Measurements from ENCODE around the gene MYEOV.

The MYEOV gene

DNA sequence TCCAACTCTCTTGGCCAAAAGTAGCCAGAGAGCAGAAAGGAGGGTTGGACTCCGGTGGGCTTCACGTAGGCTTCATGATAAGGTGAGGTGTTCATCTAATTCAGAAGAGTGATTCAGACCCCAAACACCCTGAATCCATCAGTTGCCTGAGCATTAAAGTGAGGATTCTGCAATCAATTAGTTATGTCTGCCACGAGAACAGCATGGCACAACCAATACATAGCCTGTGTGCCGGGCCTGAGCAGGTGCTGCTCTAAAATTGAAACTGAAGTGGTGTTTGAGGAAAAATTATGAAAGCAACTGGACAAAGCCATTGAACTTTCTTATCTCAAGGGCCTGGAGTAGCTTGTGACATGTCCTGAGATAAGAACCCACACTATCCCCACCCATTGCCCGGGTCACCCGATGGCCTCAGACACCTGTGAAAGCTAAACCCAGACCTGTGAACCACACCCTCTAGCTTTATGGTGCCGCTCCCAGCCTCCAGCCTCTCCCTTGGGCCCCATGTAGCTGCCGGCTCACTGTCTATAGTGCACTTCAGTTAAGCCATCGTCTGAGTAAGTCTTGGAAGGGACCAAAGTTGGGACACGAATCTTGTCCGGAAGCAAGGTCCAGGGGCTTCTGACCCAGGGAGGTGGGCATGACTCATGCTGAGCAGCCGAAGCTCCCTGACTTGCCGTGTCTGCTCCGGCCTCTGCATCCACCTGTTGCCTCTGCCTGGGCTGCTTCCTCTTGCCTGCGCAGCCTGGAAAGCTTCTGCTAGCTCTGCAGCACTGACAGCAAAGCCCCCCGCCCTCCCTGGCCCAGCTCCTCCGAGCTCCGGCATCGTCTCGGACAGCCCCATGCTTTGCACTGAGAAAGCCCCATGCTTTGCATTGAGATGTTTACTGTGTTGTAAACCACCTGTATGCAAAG is 5.7 kb upstream of the MYEOV start:
- no peak for DNase-seq

DNA sequence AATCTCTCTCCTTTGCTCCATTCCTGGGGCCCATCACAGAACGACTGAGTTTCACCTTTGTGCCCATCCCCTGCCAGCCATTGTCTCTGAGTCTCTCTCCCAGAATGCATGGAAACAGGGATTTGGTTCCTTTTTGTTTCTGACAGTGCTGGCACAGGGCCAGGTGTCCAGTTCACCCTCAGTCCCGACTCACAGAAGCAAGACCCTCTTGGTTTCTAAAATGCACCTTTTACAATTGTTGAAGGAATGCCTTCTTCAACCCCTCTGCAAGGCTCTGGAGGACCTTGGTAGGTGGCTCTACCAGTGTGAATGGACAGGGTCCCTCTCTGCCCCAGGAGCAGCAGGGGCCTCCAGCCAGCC is 5.1 kb upstream of the MYEOV start:
- no peak for DNase-seq

DNA sequence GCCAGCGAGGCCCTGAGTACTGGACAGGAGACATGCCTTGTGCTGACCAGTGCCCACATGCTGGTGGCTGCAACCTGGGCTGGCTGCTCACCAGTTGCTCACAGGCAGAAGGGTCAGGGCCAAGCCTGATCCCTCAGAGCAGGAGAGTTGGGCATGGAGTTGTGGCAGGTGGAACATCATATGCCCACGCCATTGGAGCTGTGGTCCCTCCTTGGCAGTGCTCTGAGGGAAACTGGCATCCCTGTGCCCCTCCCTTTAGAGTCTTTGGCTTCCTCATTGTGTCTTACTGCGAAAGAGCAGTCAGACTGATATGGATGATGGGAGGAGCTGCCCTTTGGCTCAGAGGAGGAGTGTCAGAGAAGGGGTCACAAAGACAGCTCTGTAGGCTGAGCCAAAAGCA is 3.1 kb upstream of the MYEOV start:
- no peak for DNase-seq

DNA sequence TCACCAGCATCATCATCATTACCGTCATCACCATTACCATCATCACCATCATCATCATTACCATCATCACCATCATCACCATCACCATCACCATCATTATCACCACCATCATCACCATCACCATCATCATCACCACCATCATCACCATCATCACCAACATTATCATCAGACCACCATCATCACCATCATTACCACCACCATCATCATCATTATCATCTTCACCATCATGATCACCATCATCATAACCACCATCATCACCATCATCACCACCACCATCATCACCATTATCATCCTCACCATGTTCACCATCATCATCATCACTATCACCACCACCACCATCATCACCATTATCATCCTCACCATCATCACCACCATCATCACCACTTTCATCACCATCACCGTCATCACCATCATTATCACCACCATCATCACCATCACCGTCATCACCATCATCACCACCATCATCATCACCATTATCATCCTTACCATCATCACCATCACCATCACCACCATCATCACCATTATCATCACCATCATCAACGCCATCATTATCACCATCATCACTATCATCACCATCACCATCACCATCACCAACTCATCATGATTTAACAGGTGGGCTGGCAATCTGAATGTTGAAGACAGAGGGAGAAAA is 2.4 kb upstream of the MYEOV start:
- DNase-seq: no peak

DNA sequence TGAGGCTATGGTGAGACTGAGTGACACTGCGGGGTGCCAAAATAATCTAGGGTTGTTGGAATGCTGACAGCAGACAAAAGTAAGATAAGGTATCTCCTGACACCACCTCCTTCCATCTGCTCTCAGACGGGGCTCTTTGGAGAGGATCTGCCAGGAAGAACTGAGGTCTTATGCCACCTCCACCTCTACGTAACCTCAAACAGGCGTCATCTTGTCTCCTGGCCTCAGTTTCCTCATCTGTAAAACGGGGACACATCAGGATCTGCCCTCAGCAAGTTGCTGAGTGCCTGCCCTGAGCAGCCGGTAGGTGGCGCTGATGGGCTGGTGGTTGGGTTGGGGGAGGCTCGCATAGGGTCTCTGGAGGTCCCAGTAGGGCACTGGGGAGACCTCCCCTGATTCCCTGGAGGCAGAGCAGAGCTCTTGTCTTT is 1.7 kb upstream of the MYEOV start:
- peak; percentile 87 for DNase-seq

DNA sequence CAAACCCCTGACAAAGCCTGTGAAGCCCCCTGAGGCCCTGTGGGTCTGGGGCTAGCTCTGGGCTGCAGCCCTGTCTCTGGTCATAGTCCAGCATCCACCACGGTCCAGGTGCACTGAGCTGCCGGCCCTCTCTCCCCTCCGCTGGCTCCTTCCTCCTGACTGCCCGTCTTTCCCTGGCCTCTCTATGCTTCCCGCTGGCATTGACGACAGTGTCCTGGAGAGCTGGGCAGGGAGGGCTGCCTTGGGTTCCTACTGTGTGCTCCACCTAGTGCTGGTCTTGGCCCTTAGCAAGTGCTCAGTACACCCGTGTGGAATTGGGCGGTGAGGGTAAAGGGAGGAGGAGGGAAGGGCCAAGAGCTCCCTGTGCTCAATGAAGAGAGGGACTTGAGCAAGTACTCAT is 868 bp upstream of the MYEOV start:
- no peak for DNase-seq

DNA sequence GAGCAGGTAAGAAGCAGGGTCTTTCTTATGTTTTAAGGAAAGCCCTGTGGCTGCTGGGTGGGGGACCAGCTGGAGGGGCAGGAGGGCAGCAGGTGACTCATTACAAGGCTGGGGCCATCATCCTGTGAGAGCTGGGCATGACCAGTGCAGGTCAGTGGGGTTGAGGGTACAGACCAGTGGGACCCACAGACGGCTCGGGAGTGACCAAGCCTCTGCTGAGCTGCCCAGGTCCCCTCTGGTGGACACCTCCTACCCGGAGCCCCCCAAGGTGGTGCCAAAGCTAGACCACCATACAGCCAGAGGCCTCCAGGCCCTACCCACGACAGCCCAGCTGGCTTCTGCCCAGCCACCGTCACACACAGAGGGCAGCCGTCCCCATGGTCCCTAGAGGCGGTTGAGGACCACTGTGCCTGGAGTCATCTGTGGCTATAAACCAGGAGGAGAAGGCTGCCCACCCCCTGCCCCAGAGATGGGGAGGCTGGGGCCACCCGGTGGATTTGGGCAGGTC is 670 bp downstream of the MYEOV start:
- DNase-seq: no peak

DNA sequence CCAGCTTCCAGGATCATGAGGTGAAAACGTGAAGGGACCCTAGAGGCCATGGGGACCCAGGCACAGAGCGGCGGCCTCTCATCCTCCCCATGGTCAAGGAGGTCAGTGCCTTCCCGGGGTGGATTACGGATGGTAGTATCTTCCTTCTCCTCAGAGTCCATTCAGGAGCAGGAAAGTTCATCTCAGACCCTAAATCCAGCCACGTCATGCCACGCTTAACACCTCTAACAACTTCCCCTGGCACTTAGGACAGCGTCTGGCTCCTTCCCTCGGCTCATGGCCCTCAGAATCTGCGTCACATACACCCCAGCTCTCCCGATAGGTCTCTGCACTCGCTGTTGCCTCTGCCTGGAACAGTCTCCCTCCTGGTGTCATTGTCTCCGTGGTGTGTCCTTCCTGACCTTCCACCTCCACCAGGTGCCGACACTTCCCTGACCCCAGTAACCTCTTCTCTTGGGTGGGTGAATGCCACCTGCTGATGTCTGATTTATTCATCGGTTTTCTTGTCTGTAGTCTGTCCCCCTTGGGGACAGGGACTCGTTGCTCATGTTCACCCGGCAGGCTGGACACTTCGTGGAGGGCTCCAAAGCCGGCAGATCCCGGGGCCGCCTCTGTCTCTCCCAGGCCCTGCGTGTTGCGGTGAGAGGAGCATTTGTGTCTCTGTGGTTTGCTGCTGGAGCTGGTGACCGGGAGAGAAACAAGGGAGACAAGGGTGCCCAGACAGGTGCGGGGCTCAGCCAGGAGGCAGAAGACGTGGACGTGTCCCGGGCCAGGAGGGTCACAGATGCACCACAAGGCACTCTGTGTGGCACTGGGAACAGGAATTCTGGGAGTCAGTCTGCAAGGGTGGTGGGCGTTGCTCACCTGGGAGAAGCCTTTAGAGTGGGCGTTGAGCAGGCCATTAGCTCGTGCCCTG is 1.4 kb downstream of the MYEOV start:
- no peak for DNase-seq

DNA sequence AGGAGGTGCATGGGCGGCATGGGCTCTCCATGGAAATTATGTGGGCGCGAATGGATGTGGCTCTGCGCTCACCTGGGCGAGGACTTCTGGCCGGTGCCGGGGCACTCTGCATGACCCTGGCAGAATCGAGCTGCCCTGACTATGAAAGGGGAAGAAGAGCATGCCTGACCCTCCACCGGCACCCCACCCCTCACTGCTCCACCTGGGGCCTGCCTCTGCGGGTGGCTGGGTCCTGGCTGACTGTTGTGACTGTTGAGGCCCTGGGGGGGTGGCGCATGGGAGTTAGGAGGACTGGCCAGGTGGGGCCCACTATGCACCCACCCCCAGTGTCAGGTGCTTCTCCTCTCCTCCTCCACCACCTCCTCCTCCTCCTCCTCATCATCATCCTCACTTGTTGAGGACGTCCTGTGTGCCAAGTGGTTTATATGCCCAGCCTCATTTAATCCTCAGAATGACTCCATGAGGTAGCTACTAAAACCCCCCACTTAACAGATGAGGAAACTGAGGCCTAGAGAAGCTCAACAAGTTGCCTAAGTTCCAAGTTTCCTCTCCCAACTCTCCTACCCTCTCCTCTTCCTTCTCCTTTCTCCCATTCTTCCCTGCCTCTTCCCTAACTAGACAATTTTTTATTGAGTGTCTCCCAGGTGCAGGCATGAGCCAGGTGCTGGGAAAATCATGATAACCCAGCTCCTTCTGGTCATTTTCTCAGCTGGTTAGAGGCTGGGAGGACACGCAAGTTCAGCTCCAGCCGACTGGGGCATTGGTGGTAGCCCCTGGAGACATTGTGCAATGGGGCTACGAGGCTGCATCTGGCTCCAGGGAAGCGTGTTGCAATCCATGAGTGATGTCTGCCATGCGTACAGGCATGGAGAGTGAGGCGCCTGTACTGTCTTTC is 2.3 kb downstream of the MYEOV start:
- no peak for DNase-seq

DNA sequence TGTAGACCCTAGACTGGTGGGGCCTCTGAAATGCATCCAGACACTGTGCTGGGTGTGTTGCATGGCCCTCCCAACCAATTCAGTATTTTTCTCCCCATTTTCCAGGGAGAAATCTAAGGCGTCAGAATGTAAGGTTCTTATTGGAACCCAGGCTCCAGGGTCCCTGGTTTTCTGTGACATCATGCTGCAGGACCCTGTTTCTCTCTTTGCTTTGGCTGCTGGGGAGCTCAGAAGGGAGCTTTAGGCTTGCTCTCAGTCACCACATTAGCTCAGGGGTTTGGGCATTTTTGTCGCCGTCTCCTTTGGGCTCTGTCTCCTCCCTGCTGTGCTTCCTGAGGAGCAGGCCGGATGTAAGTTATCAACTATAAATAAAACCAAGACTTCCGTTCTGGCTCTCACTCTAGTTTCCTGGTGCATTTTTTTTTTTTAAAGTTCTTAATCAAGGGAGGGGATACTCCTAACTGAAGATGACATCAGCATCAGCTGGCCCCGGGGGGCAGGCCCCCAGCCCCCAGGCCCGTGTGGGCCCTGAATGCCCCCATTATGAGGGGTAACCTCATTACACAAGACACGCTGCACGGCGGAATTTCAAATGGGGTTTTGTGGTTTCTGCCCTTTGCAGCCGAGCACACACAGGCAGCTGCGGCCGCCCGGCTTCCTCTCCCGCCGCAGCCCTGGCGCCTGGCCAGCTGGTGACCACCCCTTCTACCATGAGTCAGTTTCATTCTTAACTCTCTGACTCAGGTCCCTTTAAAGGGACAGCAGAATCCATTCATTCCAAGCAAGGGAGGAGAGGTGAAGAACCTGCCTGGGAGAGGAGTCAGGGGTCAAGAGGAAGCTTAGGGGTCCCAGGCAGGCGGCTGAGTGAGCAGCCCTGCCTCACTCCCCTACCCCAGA is 3.2 kb downstream of the MYEOV start:
- DNase-seq: peak; percentile 96

DNA sequence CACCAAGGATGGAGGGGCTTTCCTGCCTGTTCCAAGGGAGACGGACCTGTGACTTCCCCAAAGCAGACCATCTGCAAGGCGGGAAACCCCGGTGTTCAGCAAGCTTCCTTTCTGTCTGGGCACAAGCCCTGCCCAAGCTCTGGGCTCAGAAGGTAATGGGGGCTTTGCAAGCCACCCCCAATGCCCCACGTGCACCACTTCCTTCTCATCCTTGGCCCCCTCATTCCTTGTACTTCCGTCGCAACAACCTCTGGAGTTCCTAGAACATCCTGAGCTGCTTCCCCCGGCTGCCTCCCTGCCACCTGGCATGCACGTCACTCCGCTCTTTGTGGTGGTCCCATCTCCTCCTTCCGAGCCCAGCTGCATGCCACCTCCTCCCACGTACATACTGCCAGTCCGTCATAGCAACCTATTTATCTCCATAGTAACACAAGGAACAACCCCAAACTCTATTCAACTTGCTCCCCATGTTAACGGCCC is 3.9 kb downstream of the MYEOV start:
- no peak for DNase-seq

DNA sequence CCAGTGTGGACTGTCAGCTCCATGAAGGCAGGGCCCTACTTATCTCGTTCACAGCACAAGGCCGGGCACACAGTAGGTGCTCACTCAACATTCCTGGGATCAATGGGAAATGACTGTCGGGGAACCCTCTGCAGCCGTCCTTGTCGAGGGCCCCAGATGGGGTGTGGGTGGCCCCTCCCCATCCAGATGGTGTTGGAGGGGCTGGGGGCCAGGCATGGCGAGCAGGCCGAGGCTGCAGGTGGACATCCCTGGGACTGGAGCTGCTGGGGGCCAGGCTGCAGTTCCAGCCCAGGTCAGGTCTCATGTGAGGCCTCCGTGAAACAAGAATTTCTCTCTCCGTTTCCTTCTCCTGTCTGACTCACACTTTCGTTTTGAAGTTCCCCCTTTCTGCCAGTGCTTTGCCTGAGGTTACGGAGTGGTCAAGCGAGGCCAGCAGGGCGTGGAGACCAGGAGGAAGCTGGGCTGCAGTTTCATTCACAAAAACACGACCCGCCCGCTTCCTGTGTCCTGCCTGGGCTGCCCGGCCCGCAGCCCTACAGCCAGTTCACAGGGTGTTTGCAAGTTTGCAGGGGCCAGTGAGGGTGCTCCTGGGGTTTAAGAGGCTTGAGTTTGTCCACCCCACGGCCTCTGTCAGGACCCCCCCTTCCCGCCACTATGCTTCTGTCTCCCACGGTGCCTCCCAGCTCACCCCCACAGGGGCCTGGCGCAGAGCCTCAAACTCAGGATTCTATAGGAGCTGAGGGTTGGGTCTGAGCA is 4.5 kb downstream of the MYEOV start:
- no peak for DNase-seq

DNA sequence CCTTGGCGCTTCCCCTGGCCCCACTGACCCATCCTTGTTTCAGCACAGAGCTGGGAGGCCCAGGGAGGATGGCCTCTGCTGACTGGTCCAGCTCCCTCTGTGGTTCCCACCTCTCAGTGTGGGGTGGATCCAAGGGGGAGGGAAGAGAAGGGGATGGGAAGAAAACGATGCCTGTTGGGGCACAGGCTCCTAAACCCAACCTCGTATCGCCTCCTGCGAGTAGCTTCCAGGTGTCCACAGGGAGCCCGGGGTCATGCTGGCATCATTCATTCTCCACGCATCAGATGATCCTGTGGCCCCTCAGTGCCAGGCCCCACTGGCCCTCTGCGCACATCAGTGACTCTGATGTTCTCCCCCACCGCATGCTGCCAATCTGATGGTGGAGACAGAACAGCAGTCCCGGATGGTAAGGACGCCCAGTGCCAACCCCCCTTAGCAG is 5.1 kb downstream of the MYEOV start:
- DNase-seq: no peak

DNA sequence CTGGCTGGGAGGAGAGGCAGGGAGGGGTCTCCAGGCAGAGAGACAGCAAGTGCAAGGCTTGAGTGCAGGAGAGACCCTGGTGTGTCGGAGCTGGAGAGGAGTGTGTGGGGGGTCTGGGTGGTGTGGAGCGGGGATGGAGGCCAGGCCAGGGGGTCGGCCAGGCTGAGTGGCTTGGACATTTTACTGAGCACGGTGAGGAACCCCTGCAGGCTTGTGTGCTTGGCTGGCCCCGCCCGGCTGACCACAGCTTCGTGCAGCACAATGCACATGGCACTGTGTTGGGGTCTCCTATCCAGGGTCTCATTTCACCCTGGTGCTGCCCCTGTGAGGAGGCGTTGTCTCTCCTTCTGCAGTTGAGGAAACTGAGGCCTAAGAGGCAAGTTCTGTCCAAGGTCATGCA is 5.6 kb downstream of the MYEOV start:
- no peak for DNase-seq

DNA sequence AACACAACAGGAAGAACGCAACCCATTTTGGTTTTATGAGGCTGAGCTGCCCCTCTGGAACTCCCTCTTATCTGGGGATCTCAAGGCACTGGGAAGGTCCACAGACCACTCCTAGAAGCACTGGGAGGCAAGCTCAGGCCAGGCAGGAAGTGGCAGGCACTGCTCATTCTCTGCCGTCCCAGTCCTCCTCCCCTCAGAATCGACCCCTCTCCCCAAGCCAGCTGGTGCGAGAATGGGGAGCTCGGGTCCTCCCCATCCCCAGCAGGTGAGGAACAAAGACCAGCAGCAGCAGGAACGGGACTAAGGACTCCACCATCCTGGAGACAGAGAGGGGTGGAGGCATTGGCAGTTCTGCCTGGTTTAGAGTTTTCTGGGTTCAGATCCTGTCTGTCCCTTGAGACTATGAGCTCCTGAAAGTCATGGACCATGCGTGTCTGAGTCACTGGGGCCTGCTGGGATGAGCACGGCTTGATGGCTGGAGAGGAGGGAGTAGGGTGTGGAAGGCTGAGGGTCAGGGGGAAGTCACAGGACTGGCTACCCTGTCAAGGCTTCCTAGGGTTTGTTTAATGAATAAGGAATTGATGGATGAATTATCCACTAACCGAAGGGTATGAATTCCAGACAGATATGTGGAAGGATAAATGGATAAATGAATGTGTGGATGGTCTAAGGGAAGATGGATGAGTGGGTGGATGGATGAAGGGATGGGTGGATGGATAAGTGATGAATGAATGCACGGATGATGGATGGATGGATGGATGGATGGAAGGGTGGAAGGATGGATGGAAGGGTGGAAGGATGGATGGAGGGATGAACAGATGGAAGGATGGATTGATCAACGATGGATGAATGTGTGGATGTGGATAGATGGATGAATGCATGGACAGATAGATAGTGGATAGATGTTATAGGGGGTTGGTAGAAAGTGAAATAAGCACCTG is 6.4 kb downstream of the MYEOV start:
- no peak for DNase-seq

DNA sequence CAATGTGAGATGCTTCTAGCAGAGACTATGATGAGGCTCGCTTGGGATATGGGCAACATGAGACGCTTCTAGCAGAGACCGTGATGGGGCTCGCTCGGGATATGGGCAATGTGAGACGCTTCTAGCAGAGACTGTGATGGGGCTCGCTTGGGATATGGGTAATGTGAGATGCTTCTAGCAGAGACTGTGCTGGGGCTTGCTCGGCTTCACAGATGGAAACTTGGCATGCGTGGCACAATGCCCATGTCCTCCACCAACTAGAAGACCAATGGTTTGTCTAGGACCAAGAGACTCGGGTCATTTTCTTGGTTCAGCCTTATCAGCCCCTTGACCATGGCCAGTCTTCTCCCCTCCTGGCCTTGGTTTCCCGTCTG is 7.1 kb downstream of the MYEOV start:
- DNase-seq: no peak

DNA sequence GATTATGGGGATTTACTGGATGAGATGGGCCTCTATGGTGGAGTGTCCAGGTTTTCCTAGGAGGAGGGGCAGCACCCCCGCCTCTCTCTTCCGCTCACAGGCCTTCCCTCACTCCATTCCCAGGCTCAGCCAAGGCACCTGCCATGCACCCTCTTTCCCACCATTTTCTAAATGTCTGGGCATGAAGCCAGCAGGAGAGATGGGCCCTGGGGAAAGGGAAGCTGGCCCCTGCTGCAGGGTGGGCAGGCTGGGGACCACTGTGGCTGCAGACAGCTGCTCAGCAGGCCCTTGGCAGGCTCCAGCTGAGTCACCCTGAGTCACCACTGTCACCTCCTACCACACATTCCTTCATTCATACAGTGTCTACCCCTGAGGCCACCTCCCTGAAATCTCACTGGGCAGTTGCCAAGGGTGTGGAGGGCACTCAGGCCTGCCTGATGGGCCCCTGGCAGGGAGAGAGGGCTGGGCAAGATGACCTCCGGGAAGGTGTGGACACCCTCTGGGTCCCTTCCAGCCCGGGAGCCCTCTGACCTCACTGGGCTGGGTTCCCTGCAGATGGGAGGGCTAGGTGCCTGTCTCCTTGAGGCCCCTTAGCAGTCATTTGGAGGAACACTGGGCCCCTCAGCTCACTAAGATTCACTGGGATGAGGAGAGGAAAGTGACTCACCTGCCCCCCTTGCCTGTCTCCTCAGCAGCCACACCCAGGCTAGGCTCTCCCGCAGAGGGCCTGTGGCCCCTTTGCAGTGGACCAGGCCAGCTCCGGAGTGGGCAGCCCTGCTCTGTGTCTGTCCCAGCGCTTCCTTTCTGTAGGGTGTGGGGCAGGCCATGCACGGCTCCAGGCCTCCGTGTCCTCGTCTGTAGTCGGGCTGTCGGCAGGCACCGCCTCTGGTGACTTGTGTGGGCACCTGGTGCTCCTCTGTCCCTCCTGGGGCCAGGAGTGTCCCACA is 7.8 kb downstream of the MYEOV start:
- DNase-seq: no peak

Data from activated CD8-positive, alpha-beta memory T cell treated with anti-CD3 and anti-CD28 coated beads, Interleukin-2, amount 50 U/mL, for 48 hours (primary cell).